ENCODE data around the gene INHA. TPM values are rescaled to one million over a fixed set of nuclear protein-coding genes. Genes with fewer than 3 reads are reported as not detected.

INHA gene
- total RNA-seq, 4 donors from 2014 or later: not detected

GRCh38 chr2:219625179-219625578 lies 53.1 kb downstream of the INHA start:
- intact Hi-C loops (cut with DNase I; ENCODE audit: low total_unique reads): no loop called here
- DNase-seq: no peak
- Histone ChIP-seq H3K9me3 (no peaks in the 10 kb centered on the region), H3K27me3 (peaks cover 34% of the 10 kb centered on the region), H3K27ac (no peak overlapping the region), H3K36me3 (no peaks in the 10 kb centered on the region), H3K4me3 (no peak overlapping the region), H3K4me1 (peaks cover 5 to 8% (median 7%) of the 10 kb centered on the region in 4 donors)
- in situ Hi-C loops (cut with MboI; ENCODE audit: low pct_ligation_motif_present in 1 of 4, low pct_unique_long_range_greater_than_20kb in 1 of 4, low sequenced_read_pairs in 3 of 4): no loop called here
- WGBS, 2 donors (ENCODE audit: low coverage in 1 of 2): 85 to 94% methylated on average over 4 to 5 of the region's 5 CpGs
- no peak for TF ChIP-seq POLR2AphosphoS5 (IDR thresholded peaks at IDR 0.05)
- no peak for TF ChIP-seq EP300 (IDR thresholded peaks at IDR 0.05; ENCODE audit: low read depth)
- no peak for TF ChIP-seq CTCF (IDR thresholded peaks at IDR 0.05)
- TF ChIP-seq POLR2A (IDR thresholded peaks at IDR 0.05): no peak

Small RNAs within 50 kb of the gene (small RNA-seq; reads per million reads assigned to genes)
- 0 reads per million in 4 donors for gene MIR3132
- 0 to 0.28 (median 0) reads per million in 4 donors for gene RN7SKP213

Other genes starting within 250 kb of the INHA start
- not detected for gene RESP18, start 239.6 kb upstream of the INHA start, total RNA-seq
- 100 to 1,000 TPM in 2 of 4 donors, 10 to 100 TPM in 2; 61.3 to 142 (median 104) TPM for gene DNPEP, start 184.4 kb upstream of the INHA start, total RNA-seq
- gene DES, start 153.9 kb upstream of the INHA start, total RNA-seq: over 10,000 TPM in 1 of 4 donors, 1,000 to 10,000 TPM in 2, 100 to 1,000 TPM in 1; 1,000 to 12,373 (median 1,519) TPM
- 10 to 100 TPM; 26.5 to 95.8 (median 48.5) TPM for gene SPEG, start 137.5 kb upstream of the INHA start, total RNA-seq
- 10 to 100 TPM; 25.1 to 41.1 (median 36.4) TPM for gene GMPPA, start 73.4 kb upstream of the INHA start, total RNA-seq
- not detected for gene ASIC4, start 57.8 kb upstream of the INHA start, total RNA-seq
- 10 to 100 TPM; 21.1 to 58.2 (median 52.1) TPM for gene CHPF, start 28.5 kb upstream of the INHA start, total RNA-seq
- 1 to 10 TPM in 3 of 4 donors, not detected in 1; 1.1 to 4.4 (median 1.2) TPM for gene TMEM198, start 28.3 kb upstream of the INHA start, total RNA-seq
- gene OBSL1, start 771 bp upstream of the INHA start, total RNA-seq: 10 to 100 TPM; 18.1 to 57.2 (median 19.0) TPM
- gene STK11IP, start 25.5 kb downstream of the INHA start, total RNA-seq: 100 to 1,000 TPM in 1 of 4 donors, 10 to 100 TPM in 3; 16.2 to 117 (median 38.2) TPM
- gene SLC4A3, start 55.3 kb downstream of the INHA start, total RNA-seq: 10 to 100 TPM in 1 of 4 donors, under 1 TPM in 2, not detected in 1; 0.32 to 25.9 (median 0.68) TPM